ENCODE results near the gene SLC22A23.

GRCh38 chr6:3366596-3367413 is 90.0 kb downstream of the SLC22A23 start:
- TF ChIP-seq, protein P1, sequence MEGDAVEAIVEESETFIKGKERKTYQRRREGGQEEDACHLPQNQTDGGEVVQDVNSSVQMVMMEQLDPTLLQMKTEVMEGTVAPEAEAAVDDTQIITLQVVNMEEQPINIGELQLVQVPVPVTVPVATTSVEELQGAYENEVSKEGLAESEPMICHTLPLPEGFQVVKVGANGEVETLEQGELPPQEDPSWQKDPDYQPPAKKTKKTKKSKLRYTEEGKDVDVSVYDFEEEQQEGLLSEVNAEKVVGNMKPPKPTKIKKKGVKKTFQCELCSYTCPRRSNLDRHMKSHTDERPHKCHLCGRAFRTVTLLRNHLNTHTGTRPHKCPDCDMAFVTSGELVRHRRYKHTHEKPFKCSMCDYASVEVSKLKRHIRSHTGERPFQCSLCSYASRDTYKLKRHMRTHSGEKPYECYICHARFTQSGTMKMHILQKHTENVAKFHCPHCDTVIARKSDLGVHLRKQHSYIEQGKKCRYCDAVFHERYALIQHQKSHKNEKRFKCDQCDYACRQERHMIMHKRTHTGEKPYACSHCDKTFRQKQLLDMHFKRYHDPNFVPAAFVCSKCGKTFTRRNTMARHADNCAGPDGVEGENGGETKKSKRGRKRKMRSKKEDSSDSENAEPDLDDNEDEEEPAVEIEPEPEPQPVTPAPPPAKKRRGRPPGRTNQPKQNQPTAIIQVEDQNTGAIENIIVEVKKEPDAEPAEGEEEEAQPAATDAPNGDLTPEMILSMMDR (conservative IDR thresholded peaks at IDR 0.05; ENCODE audit: low read depth, low read length), result no peak
- TF ChIP-seq EZH2 (IDR thresholded peaks at IDR 0.05; ENCODE audit: low read length, unreplicated experiment) (no peak), EZH2phosphoT487 (IDR thresholded peaks at IDR 0.05; ENCODE audit: borderline replicate concordance, low read length) (no peak)

All from PC-3 (cell line).